CMK (cell line): Measurements from ENCODE around the gene ZNF608.

ENCODE experiments used
- DNase-seq: peaks from one replicate; pipeline ENCODE4 v3.0.0-alpha.2; 2010; ENCODE audit warnings: low read depth

The ZNF608 gene

GRCh38 chr5:124745928-124746915, at the start of gene ZNF608:
Gene ZNF608, minus strand, starts transcription at chr5:124746639. Its CDS starts 1,650 bp downstream, at chr5:124744989.
- no peak for DNase-seq

- DNase-seq, result no peak
Observed at GRCh38 chr5:124795829-124796228, 49.4 kb upstream of the ZNF608 start.

GRCh38 chr5:124790895-124791732, 44.7 kb upstream of the ZNF608 start:
- DNase-seq, result no peak

- no peak for DNase-seq
Observed at GRCh38 chr5:124790301-124790894, 44.0 kb upstream of the ZNF608 start.

DNA sequence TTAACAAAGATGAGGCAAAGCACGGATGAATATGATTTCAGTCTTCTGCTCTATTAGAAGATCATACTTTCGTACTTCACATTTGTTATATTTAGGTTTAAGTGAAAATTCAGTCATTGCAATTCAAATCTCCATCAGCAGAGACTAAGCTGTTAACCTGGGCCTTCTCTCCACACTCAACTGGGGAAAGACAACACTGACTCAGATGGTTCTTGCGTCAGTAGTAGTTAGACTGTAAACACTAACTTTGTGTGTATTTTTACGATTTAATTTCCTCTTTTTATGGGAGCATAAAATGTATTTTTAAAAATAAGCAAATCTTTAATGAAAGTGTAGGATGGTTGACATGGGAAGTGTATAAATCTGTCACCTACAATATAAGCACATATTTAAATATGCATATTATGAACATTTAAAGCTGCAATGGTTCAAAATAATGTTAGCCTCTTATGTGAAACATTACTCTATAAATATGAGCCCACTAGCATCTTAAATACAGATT, 42.7 kb upstream of the ZNF608 start:
- no peak for DNase-seq

DNA sequence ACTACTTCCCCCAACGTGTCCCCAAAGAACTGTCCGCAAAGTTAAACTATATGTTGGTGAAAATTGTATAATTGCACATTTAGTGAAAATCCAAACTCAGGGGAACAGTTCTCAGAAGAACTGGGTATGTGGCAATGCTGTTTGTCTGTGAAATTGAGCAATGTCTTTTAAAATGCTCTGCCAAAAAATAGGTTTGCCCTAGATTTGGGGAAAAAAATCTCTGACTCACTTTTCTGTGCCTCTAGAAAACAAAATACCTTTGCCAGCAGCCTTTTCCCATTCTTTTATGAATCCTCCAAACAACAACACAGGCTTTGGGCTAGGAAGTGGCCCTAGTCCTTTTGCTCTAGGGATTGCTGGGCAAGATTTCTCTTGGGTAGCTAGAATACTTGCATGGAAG, 37.4 kb upstream of the ZNF608 start:
- DNase-seq, result no peak

DNA sequence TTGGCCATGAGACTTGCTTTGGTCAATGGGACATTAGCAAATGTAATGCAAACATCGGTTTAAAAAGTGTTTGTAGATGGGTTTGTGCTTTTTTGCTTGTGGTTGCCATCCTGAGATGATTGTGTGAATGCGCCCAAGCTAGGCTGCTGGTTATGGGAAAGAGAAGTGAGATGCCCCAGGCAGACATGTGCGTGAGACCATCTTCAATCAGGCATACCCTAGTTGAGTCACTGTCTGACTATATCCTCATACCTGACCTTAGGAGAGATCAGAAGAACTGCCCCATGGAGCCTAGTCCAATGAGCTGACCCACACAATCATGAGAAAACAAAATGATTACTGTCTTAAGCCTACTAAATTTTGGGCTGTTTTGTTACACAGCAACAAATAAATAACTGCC, 36.8 kb upstream of the ZNF608 start:
- DNase-seq, result no peak

DNA sequence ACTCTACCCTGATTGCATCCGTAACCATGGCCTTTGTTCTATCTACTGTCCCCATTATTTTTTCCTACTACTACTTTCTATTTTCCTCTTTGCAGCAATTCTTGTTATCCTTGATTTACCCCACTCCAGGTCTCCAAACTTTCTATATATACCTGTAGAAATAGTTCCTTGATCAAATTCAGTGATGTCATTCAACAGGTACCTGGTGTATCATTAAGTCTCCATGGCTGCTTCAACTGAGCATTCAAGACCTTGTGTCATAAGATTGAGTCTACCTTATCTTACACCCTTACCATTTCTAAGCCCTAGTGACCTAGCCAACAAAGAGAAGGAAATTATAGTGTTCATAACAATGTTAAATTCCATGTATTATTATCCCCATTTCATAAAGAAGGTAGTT, 35.8 kb upstream of the ZNF608 start:
- no peak for DNase-seq

GRCh38 chr5:124780011-124780410, 33.6 kb upstream of the ZNF608 start:
- DNase-seq, result no peak

DNA sequence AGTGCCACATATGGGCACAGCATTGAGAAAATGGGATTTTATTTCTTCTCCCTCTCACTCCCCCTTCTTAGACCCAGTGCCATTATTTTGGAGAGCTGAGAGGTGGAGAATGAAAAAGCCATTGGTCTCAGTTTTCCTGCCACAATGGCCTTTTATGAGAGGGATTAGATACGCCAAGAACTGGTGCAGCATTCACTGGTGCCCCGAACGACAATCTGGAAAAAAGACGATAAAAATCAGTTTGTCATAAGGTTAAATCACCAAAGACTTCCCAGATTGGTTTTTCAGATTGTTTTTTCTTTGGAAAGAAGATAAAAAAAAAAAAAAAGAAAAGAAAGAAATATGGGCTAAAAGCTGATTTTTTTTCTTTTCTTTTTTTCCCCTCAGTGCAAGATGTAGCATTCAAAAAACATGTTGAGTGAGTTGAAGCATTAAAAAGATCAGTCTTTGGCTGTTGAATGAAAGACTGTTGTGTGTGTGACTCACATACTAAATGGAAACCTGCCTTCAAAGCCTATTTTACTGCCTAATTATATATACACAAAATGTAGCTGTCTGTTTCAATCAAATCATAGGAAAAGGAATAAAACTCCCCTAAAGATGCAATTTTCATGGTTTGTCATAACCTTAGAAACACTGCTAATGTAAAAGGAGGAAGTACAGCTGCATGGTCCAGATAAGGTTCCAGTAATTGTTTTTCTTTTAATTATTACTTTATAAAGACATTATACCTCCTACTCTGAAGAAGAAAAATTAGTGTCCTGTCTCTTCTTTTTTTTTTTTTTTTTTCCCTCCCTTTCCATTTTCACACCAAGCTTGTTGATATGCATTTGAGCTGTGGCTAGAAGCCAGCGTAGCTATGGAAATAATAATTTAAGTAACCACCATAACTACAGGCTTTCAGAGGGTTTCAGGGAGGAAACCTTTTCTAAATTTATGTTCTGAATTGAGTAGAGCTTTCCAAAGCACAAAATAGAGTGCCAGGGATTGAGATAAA, 27.2 kb upstream of the ZNF608 start:
- DNase-seq, result no peak

GRCh38 chr5:124772457-124773200, 26.2 kb upstream of the ZNF608 start:
- DNase-seq, result no peak

- no peak for DNase-seq
Observed at GRCh38 chr5:124771761-124772160, 25.3 kb upstream of the ZNF608 start.

- no peak for DNase-seq
Observed at GRCh38 chr5:124764992-124765611, 18.7 kb upstream of the ZNF608 start.

GRCh38 chr5:124764585-124764984, 18.1 kb upstream of the ZNF608 start:
- no peak for DNase-seq

GRCh38 chr5:124761010-124761409, 14.6 kb upstream of the ZNF608 start:
- no peak for DNase-seq

GRCh38 chr5:124760608-124761007, 14.2 kb upstream of the ZNF608 start:
- no peak for DNase-seq

DNA sequence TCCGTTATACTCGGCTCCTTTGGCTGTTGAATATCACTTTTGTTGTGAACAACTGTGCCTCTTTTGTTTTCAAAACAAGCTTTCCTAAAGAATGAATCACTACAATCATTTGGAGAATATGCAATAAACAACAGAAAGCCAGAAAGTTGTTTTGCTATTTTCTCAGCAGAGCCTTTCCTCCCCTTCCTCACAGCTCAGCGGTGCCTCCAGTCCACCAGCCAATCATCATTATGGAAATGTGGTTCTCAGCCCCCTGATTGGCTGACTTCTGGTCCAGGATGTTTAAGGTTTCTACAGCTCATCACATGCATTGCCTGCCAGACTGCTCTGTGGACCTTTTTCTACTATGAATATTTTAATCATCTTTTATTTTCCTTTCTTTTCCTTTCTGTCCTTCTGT, 9.1 kb upstream of the ZNF608 start:
- no peak for DNase-seq

- DNase-seq, result no peak
Observed at GRCh38 chr5:124755041-124755440, 8.6 kb upstream of the ZNF608 start.

DNA sequence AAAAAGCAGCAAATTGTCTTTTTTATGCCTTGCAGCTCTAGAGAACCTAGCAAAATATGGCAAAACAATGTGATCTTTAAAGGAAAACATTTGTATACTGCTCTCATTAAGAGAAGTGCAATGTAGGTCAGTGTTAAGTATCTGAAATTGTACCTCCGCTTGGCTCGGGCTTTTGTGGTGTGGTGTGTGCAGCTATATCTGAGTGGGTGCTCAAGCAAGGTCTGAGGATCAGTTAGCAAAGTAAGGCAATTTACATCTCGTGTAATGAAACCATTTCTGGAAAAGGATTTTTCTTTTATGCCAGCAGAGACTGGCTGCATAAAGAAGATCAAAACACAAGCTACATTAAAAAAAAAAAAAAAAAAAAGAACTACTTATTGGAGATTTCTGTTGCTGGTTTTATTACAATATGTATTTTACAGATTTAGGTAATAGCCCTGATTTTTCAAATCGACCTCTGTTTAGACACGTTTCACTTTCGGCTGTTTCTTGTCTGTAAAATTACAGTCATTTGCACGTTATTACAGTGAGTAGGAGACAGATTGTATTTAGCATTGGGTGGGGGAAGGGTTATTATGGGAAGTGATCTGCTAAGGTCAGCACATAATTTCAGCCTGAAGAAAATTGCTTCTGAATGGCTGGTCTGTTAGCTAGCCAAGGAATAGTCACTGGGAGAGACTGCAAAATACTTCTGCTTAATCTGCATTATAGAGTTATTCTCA, 7.9 kb upstream of the ZNF608 start:
- DNase-seq, result no peak
